Sigmoid colon (tissue), 4 donors: ENCODE data around the gene LRP2BP.

ENCODE experiments used
- CTCF ChIP-seq, 4 experiments: fragments of 450-650 bp in 3 of 4; fragments of 200-600 bp in 1 of 4; IDR thresholded peaks; one replicate each; pipeline ENCODE4 v1.5.1; 2016 to 2019; ENCODE audit warnings: antibody characterized with exemption in 4 of 4, mild to moderate bottlenecking in 3 of 4, moderate library complexity in 2 of 4
- POLR2AphosphoS5 ChIP-seq, 4 donors: sonication (generic); formaldehyde crosslinking; IDR thresholded peaks; one replicate each; pipeline ENCODE4 v1.6.1; 2017; ENCODE audit warnings: antibody characterized with exemption in 4 of 4

GRCh38 chr4:185357211-185357610, 38.5 kb downstream of the LRP2BP start:
- no peak for TF ChIP-seq POLR2AphosphoS5 (IDR thresholded peaks at IDR 0.05)
- no peak for TF ChIP-seq CTCF (IDR thresholded peaks at IDR 0.05)
